Neural progenitor cell (in vitro differentiated cells): ENCODE measurements around the gene KCNB1. TPM values are rescaled to one million over a fixed set of nuclear protein-coding genes. Genes with fewer than 3 reads are reported as not detected.

Experiments
- DNase-seq: peaks from one replicate; pipeline ENCODE4 v3.0.0-alpha.2; 2016; ENCODE audit warnings: low spot score
- H2AFZ ChIP-seq: fragments of 200-600 bp; sonication (generic); replicated peaks from 2 replicates; pipeline ENCODE4 v1.6.1; 2016; ENCODE audit warnings: antibody characterized with exemption
- H3F3A ChIP-seq: fragments of 200-600 bp; sonication (generic); 2 replicates; pipeline ENCODE4 v1.6.1; 2016; ENCODE audit warnings: antibody characterized with exemption, low read depth
- H3K27ac ChIP-seq: fragments of 200-600 bp; sonication (generic); 2 replicates; pipeline ENCODE4 v1.5.1; 2016; ENCODE audit warnings: mild to moderate bottlenecking
- H3K27me3 ChIP-seq: fragments of 200-600 bp; sonication (generic); 2 replicates; pipeline ENCODE4 v1.6.1; 2016; ENCODE audit warnings: mild to moderate bottlenecking, moderate library complexity
- H3K36me3 ChIP-seq: fragments of 200-600 bp; sonication (generic); 2 replicates; pipeline ENCODE4 v1.5.1; 2016
- H3K4me1 ChIP-seq: fragments of 200-600 bp; sonication (generic); 2 replicates; pipeline ENCODE4 v1.6.1; 2016; ENCODE audit warnings: mixed run types
- H3K4me2 ChIP-seq: fragments of 200-600 bp; sonication (generic); 2 replicates; pipeline ENCODE4 v1.6.1; 2016
- H3K4me3 ChIP-seq: fragments of 200-600 bp; sonication (generic); 2 replicates; pipeline ENCODE4 v1.5.1; 2016
- H3K79me2 ChIP-seq: fragments of 200-600 bp; sonication (generic); 2 replicates; pipeline ENCODE4 v1.6.1; 2016; ENCODE audit warnings: low read depth
- H3K9ac ChIP-seq: fragments of 200-600 bp; sonication (generic); 2 replicates; pipeline ENCODE4 v1.6.1; 2016
- H3K9me3 ChIP-seq: fragments of 200-600 bp; sonication (generic); 2 replicates; pipeline ENCODE4 v1.5.1; 2016; ENCODE audit warnings: low read depth
- H4K20me1 ChIP-seq: fragments of 200-600 bp; sonication (generic); 2 replicates; pipeline ENCODE4 v1.6.1; 2016; ENCODE audit warnings: low read depth
- H3K27ac Mint-ChIP-seq: 3 replicates; pipeline ENCODE4 v1.8.0; 2021; ENCODE audit warnings: mixed read lengths
- H3K27me3 Mint-ChIP-seq: 2 replicates; pipeline ENCODE4 v1.8.0; 2022; ENCODE audit warnings: low read depth, mild to moderate bottlenecking, inconsistent platforms, moderate library complexity, mixed read lengths; ENCODE audit not compliant: insufficient read depth
- H3K36me3 Mint-ChIP-seq: 3 replicates; pipeline ENCODE4 v1.8.0; 2021; ENCODE audit warnings: mixed read lengths
- H3K4me1 Mint-ChIP-seq: 3 replicates; pipeline ENCODE4 v1.8.0; 2021; ENCODE audit warnings: mixed read lengths
- H3K4me3 Mint-ChIP-seq: 3 replicates; pipeline ENCODE4 v1.8.0; 2021; ENCODE audit warnings: mild to moderate bottlenecking, moderate library complexity, mixed read lengths
- H3K9me3 Mint-ChIP-seq: 3 replicates; pipeline ENCODE4 v1.8.0; 2020; ENCODE audit warnings: mixed read lengths
- EZH2 ChIP-seq: fragments of 200-600 bp; sonication (generic); IDR thresholded peaks from 2 replicates; pipeline ENCODE4 v1.6.1; 2017; ENCODE audit warnings: antibody characterized with exemption, mild to moderate bottlenecking, moderate library complexity
- EZH2phosphoT487 ChIP-seq: fragments of 200-600 bp; sonication (generic); IDR thresholded peaks from 2 replicates; pipeline ENCODE4 v1.6.1; 2017; ENCODE audit warnings: antibody characterized with exemption
- total RNA-seq: library from RNA; depleted of rRNA; stranded (reverse); fragments of >200 nt; gene quantifications from 2 replicates; pipeline ENCODE4 v1.2.3, GENCODE V29; 2015; ENCODE audit warnings: low replicate concordance
- TF ChIP-seq, protein P1 (sequence below): fragments of 200-600 bp; sonication (generic); IDR thresholded peaks from 2 replicates; pipeline ENCODE4 v1.5.1; 2017; ENCODE audit warnings: antibody characterized with exemption, mild to moderate bottlenecking

KCNB1 gene
- total RNA-seq, 1 donor from 2014 or later: 0.97 TPM

DNA sequence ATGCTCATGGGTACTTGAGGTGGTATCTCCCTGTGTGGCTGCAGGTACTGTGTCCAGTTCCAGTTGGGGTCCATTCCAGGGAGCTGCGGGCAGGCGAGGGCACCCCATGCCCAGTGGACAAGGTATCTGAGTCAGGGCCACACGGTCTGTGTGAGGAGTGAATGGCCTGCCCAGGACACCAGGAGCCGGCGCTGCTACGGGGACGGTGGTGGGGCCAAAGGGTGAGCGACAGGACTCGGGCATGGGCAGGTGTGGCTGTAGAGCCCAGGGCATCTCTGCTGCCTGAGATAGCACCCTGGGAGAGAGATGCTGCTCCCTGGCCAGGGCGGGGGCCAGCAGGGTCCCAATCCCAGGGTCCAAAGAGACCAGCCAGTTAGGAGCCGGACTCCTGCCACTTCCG lies 147.0 kb downstream of the KCNB1 start:
- no peak overlapping the region for H3K27ac Mint-ChIP-seq
- Histone ChIP-seq H4K20me1 (no peaks in the 10 kb centered on the region), H3K27me3 (peaks cover 6% of the 10 kb centered on the region), H3K27ac (no peak overlapping the region), H3K4me2 (no peak overlapping the region), H3F3A (no peaks in the 10 kb centered on the region), H3K79me2 (no peaks in the 10 kb centered on the region), H3K36me3 (no peaks in the 10 kb centered on the region), H3K9ac (no peak overlapping the region), H3K4me1 (no peaks in the 10 kb centered on the region), H3K9me3 (no peaks in the 10 kb centered on the region), H2AFZ (no peak overlapping the region), H3K4me3 (no peak overlapping the region)
- no peak for DNase-seq
- no peaks in the 10 kb centered on the region for H3K36me3 Mint-ChIP-seq
- TF ChIP-seq, protein P1, sequence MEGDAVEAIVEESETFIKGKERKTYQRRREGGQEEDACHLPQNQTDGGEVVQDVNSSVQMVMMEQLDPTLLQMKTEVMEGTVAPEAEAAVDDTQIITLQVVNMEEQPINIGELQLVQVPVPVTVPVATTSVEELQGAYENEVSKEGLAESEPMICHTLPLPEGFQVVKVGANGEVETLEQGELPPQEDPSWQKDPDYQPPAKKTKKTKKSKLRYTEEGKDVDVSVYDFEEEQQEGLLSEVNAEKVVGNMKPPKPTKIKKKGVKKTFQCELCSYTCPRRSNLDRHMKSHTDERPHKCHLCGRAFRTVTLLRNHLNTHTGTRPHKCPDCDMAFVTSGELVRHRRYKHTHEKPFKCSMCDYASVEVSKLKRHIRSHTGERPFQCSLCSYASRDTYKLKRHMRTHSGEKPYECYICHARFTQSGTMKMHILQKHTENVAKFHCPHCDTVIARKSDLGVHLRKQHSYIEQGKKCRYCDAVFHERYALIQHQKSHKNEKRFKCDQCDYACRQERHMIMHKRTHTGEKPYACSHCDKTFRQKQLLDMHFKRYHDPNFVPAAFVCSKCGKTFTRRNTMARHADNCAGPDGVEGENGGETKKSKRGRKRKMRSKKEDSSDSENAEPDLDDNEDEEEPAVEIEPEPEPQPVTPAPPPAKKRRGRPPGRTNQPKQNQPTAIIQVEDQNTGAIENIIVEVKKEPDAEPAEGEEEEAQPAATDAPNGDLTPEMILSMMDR: no peak
- no peak for TF ChIP-seq EZH2phosphoT487
- no peak for TF ChIP-seq EZH2
- no peaks in the 10 kb centered on the region for H3K9me3 Mint-ChIP-seq
- peaks cover 6% of the 10 kb centered on the region for H3K27me3 Mint-ChIP-seq
- H3K4me3 Mint-ChIP-seq: no peak overlapping the region
- peaks cover 6% of the 10 kb centered on the region for H3K4me1 Mint-ChIP-seq

DNA sequence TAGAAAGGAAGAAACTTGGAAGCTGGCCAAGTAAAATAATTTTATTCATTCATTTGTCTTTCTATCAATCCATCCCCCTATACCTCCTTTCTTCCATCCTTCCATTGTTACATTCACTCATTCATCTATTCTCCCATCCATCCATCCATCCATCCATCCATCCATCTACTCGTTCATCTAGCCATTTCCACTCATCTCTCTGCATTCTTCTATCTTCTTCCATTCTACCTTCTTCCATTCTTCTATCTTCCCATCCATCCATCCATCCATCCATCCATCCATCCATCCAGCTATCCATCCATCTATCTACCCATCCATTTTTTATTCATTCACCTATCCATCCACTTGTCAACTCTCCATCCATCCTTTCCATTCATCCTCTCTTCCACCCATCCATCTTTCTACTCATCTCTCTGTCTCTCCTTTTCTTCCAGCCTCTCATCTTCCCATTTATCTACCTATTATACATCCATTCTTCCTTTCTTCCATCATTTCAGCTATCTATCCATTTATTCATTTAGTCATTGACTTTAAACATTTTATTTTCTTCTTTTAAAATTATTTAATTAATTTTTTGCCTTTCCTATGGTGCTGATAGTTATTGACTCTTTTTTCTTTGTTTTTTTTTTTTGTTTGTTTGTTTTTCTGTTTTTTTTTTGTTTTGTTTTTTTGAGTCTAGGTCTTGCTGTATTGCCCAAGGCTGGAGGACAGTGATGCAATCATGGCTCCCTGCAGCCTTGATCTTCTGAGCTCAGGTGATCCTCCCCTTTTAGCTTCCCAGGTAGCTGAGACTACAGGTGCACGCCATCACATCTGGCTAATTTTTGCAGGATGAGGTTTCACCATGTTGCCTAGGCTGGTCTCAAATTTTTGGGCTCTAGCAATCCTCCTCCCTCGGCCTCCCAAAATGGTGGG lies 151.5 kb downstream of the KCNB1 start:
- no peak overlapping the region for H3K4me3 ChIP-seq
- no peak overlapping the region for H3K27ac Mint-ChIP-seq

DNA sequence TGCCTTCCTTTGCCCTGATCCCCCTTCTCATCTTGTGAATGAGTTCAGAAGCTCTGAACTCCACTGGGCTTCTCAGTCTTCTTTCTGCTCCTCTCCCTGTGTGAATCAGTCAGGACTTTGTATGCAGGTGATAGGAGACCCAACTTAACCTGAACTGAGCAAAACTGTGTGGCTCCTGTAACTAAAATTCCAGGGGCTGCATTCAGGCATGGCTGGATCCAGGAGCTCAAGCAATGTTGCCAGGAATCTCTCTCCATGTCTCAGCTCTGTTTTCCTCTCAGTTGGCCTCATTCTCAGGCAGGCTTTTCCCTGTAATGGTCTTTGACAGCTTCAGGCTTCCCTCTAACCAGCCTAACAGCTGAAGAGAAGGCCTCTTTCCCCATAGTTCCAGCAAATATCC lies 153.7 kb downstream of the KCNB1 start:
- Histone ChIP-seq H3K36me3 (no peaks in the 10 kb centered on the region), H3K9me3 (no peaks in the 10 kb centered on the region), H3K79me2 (no peaks in the 10 kb centered on the region), H3K9ac (no peak overlapping the region), H2AFZ (no peak overlapping the region), H3K4me1 (peaks cover 9% of the 10 kb centered on the region), H3K4me2 (no peak overlapping the region), H3F3A (peaks cover 4% of the 10 kb centered on the region), H3K4me3 (no peak overlapping the region), H3K27ac (no peak overlapping the region), H4K20me1 (no peaks in the 10 kb centered on the region), H3K27me3 (peaks cover 10% of the 10 kb centered on the region)
- Mint-ChIP-seq H3K4me1 (peaks cover 5% of the 10 kb centered on the region), H3K4me3 (no peak overlapping the region), H3K9me3 (no peaks in the 10 kb centered on the region), H3K27ac (no peak overlapping the region), H3K36me3 (no peaks in the 10 kb centered on the region), H3K27me3 (peaks cover 10% of the 10 kb centered on the region)
- DNase-seq: no peak
- TF ChIP-seq, protein P1: no peak
- no peak for TF ChIP-seq EZH2
- TF ChIP-seq EZH2phosphoT487: no peak

More for the DNA sequence above, 151.5 kb downstream of the KCNB1 start:
- Histone ChIP-seq H2AFZ (no peak overlapping the region), H3K27ac (no peak overlapping the region), H3K36me3 (no peaks in the 10 kb centered on the region), H3K4me1 (peaks cover under 1% of the 10 kb centered on the region), H3K27me3 (peaks cover 10% of the 10 kb centered on the region), H3K9me3 (no peaks in the 10 kb centered on the region), H3K9ac (no peak overlapping the region), H3K4me2 (no peak overlapping the region), H4K20me1 (no peaks in the 10 kb centered on the region), H3K79me2 (no peaks in the 10 kb centered on the region), H3F3A (peaks cover under 1% of the 10 kb centered on the region)
- Mint-ChIP-seq H3K36me3 (no peaks in the 10 kb centered on the region), H3K4me3 (no peak overlapping the region), H3K9me3 (no peaks in the 10 kb centered on the region), H3K4me1 (peaks cover 8% of the 10 kb centered on the region), H3K27me3 (peaks cover 10% of the 10 kb centered on the region)
- TF ChIP-seq EZH2phosphoT487 (no peak), EZH2 (no peak)
- TF ChIP-seq, protein P1: no peak
- DNase-seq: no peak
